ENCODE results near the gene LINGO1. TPM values are rescaled to one million over a fixed set of nuclear protein-coding genes. Genes with fewer than 3 reads are reported as not detected.

Gene LINGO1
- total and polyA plus RNA-seq, 4 donors, result 0.50 to 1.6 (median 0.75) TPM; not detected in 1

DNA sequence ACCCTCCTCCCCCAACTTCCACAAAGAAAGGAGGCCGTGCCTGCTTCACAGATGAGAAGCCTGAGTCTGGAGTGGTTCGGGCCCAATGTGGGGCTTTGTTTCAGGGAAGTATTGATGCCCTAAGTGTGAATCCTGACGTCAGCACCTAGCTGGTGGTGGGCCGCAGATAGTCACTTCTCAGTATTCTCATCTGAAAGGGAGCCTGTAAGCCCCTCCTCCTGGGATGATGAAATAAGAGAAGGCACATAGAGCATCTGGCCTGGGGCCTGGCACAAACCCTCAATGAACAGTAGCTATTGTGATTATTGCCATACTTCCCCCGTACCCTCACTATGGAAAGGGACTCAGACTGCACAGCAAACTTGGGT is 24.8 kb downstream of the LINGO1 start:
- no peak overlapping the region for H3K27ac ChIP-seq (ENCODE audit: low read depth in 1 of 2, low read length in 2 of 2)
- no peak for DNase-seq (ENCODE audit: low spot score)
- H3K9me3 ChIP-seq (ENCODE audit: control insufficient read depth in 4 of 4, low read length in 3 of 4), result no peaks in the 10 kb centered on the region
- H3K4me1 ChIP-seq (ENCODE audit: control insufficient read depth in 4 of 4, insufficient read depth in 4 of 4, low read length in 3 of 4), result no peaks in the 10 kb centered on the region
- H3K27me3 ChIP-seq (ENCODE audit: control insufficient read depth in 4 of 4, insufficient read depth in 4 of 4, low read length in 3 of 4), result no peaks in the 10 kb centered on the region
- TF ChIP-seq, protein P1, sequence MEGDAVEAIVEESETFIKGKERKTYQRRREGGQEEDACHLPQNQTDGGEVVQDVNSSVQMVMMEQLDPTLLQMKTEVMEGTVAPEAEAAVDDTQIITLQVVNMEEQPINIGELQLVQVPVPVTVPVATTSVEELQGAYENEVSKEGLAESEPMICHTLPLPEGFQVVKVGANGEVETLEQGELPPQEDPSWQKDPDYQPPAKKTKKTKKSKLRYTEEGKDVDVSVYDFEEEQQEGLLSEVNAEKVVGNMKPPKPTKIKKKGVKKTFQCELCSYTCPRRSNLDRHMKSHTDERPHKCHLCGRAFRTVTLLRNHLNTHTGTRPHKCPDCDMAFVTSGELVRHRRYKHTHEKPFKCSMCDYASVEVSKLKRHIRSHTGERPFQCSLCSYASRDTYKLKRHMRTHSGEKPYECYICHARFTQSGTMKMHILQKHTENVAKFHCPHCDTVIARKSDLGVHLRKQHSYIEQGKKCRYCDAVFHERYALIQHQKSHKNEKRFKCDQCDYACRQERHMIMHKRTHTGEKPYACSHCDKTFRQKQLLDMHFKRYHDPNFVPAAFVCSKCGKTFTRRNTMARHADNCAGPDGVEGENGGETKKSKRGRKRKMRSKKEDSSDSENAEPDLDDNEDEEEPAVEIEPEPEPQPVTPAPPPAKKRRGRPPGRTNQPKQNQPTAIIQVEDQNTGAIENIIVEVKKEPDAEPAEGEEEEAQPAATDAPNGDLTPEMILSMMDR (IDR thresholded peaks at IDR 0.05; ENCODE audit: low read depth, low read length, missing input control), result no peak
- no peak for TF ChIP-seq GABPA (IDR thresholded peaks at IDR 0.05 in 1 of 2, conservative IDR thresholded peaks at IDR 0.05 in 1 of 2)
- no peak for TF ChIP-seq EGR1 (IDR thresholded peaks at IDR 0.05; ENCODE audit: low read depth in 2 of 2)
- WGBS, result 90% methylated on average over 5 of the region's 5 CpGs
- no peaks in the 10 kb centered on the region for H3K36me3 ChIP-seq (ENCODE audit: control insufficient read depth in 4 of 4, insufficient read depth in 3 of 4, low read depth in 1 of 4, low read length in 3 of 4)
- H3K4me3 ChIP-seq (ENCODE audit: low read depth in 1 of 3, low read length in 3 of 3), result no peak overlapping the region
- no peak overlapping the region for H3K9ac ChIP-seq (ENCODE audit: low read depth in 1 of 2, low read length in 2 of 2)

DNA sequence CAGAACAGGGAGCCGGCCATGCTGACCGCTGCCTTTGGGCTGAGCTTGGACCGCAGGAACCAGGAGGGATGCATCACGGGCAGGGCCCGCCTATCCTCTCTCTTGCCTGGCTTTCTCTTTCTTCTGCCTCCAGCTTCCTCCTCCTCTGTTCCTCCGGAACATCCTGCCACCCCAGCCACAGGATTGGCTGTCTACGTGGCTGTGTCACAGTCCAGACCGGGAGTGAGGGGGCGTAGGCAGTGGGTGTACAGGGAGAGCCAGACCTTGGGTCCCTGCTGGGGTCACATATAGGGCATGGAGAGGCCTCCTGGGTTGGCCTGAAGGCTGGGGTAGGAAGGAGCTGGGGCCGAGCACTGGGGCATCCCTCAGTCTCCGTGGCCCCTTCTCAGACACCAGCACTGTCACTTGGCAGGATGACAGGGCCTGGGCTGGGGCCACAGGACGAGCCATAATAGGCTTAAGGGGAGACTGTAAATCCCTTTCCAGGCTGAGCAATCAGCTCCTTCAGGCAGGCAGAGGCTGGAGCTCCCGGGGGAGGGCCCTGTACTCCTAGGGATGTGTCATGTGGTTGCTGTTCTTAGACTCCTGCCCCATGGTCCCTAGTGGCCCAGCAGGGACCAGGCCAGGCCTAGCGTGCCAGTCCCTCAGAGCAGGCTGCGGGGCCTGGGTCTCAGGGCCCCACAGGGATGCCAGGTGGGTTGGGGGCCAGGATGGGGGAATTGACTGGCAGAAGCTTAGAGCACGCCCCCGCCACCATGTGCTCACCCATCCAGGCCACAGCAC is 25.4 kb downstream of the LINGO1 start:
- WGBS, result 82% methylated on average over 17 of the region's 17 CpGs
- H3K27ac ChIP-seq (ENCODE audit: low read depth in 1 of 2, low read length in 2 of 2), result no peak overlapping the region

More for the DNA sequence above, 25.4 kb downstream of the LINGO1 start:
- no peaks in the 10 kb centered on the region for H3K4me1 ChIP-seq (ENCODE audit: control insufficient read depth in 4 of 4, insufficient read depth in 4 of 4, low read length in 3 of 4)
- DNase-seq (ENCODE audit: low spot score), result no peak
- H3K9me3 ChIP-seq (ENCODE audit: control insufficient read depth in 4 of 4, low read length in 3 of 4), result no peaks in the 10 kb centered on the region
- no peak overlapping the region for H3K9ac ChIP-seq (ENCODE audit: low read depth in 1 of 2, low read length in 2 of 2)
- H3K4me3 ChIP-seq (ENCODE audit: low read depth in 1 of 3, low read length in 3 of 3), result no peak overlapping the region
- no peaks in the 10 kb centered on the region for H3K27me3 ChIP-seq (ENCODE audit: control insufficient read depth in 4 of 4, insufficient read depth in 4 of 4, low read length in 3 of 4)
- H3K36me3 ChIP-seq (ENCODE audit: control insufficient read depth in 4 of 4, insufficient read depth in 3 of 4, low read depth in 1 of 4, low read length in 3 of 4), result no peaks in the 10 kb centered on the region
- TF ChIP-seq HNF4G (IDR thresholded peaks at IDR 0.05) (no peak), RAD21 (IDR thresholded peaks at IDR 0.05) (no peak), HNF4A (conservative IDR thresholded peaks at IDR 0.05) (no peak), YY1 (IDR thresholded peaks at IDR 0.05) (no peak), EGR1 (IDR thresholded peaks at IDR 0.05; ENCODE audit: low read depth in 2 of 2) (no peak), GABPA (IDR thresholded peaks at IDR 0.05 in 1 of 2, conservative IDR thresholded peaks at IDR 0.05 in 1 of 2) (no peak)
- TF ChIP-seq, protein P2, sequence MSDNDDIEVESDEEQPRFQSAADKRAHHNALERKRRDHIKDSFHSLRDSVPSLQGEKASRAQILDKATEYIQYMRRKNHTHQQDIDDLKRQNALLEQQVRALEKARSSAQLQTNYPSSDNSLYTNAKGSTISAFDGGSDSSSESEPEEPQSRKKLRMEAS (IDR thresholded peaks at IDR 0.05), result no peak
- TF ChIP-seq, protein P3, sequence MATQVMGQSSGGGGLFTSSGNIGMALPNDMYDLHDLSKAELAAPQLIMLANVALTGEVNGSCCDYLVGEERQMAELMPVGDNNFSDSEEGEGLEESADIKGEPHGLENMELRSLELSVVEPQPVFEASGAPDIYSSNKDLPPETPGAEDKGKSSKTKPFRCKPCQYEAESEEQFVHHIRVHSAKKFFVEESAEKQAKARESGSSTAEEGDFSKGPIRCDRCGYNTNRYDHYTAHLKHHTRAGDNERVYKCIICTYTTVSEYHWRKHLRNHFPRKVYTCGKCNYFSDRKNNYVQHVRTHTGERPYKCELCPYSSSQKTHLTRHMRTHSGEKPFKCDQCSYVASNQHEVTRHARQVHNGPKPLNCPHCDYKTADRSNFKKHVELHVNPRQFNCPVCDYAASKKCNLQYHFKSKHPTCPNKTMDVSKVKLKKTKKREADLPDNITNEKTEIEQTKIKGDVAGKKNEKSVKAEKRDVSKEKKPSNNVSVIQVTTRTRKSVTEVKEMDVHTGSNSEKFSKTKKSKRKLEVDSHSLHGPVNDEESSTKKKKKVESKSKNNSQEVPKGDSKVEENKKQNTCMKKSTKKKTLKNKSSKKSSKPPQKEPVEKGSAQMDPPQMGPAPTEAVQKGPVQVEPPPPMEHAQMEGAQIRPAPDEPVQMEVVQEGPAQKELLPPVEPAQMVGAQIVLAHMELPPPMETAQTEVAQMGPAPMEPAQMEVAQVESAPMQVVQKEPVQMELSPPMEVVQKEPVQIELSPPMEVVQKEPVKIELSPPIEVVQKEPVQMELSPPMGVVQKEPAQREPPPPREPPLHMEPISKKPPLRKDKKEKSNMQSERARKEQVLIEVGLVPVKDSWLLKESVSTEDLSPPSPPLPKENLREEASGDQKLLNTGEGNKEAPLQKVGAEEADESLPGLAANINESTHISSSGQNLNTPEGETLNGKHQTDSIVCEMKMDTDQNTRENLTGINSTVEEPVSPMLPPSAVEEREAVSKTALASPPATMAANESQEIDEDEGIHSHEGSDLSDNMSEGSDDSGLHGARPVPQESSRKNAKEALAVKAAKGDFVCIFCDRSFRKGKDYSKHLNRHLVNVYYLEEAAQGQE (IDR thresholded peaks at IDR 0.05), result no peak
- TF ChIP-seq, protein P4, sequence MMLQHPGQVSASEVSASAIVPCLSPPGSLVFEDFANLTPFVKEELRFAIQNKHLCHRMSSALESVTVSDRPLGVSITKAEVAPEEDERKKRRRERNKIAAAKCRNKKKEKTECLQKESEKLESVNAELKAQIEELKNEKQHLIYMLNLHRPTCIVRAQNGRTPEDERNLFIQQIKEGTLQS (IDR thresholded peaks at IDR 0.05), result no peak
- TF ChIP-seq, protein P5, sequence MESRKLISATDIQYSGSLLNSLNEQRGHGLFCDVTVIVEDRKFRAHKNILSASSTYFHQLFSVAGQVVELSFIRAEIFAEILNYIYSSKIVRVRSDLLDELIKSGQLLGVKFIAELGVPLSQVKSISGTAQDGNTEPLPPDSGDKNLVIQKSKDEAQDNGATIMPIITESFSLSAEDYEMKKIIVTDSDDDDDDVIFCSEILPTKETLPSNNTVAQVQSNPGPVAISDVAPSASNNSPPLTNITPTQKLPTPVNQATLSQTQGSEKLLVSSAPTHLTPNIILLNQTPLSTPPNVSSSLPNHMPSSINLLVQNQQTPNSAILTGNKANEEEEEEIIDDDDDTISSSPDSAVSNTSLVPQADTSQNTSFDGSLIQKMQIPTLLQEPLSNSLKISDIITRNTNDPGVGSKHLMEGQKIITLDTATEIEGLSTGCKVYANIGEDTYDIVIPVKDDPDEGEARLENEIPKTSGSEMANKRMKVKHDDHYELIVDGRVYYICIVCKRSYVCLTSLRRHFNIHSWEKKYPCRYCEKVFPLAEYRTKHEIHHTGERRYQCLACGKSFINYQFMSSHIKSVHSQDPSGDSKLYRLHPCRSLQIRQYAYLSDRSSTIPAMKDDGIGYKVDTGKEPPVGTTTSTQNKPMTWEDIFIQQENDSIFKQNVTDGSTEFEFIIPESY (IDR thresholded peaks at IDR 0.05), result no peak

Data from liver (tissue), 9 donors.